Neural cell (in vitro differentiated cells): ENCODE results near the gene ENDOV. TPM values are rescaled to one million over a fixed set of nuclear protein-coding genes. Genes with fewer than 3 reads are reported as not detected.

Experiments
- H2AFZ ChIP-seq: fragments of 200-600, 300-800 bp; sonication (generic), shearing (Covaris generic); 2 replicates; pipeline ENCODE4 v1.6.0; 2014; ENCODE audit warnings: low read depth, mild to moderate bottlenecking, antibody characterized with exemption, low read length, moderate library complexity
- H3F3A ChIP-seq: fragments of 200-600 bp; shearing (Covaris generic); 2 replicates; pipeline ENCODE4 v1.6.1; 2016; ENCODE audit warnings: mild to moderate bottlenecking, moderate library complexity, mixed read lengths, antibody characterized with exemption, low read length; ENCODE audit not compliant: insufficient read depth, poor library complexity, severe bottlenecking
- H3K27ac ChIP-seq: fragments of 200-600, 300-800 bp; sonication (generic), shearing (Covaris generic); 2 replicates; pipeline ENCODE4 v1.5.1; 2014; ENCODE audit warnings: mild to moderate bottlenecking, low read length, moderate library complexity
- H3K27me3 ChIP-seq: fragments of 300-800, 200-600 bp; sonication (generic), shearing (Covaris generic); 2 replicates; pipeline ENCODE4 v1.6.0; 2014; ENCODE audit warnings: mild to moderate bottlenecking, low read depth, low read length, moderate library complexity; ENCODE audit not compliant: insufficient read depth
- H3K36me3 ChIP-seq: fragments of 300-800, 200-600 bp; sonication (generic), shearing (Covaris generic); 2 replicates; pipeline ENCODE4 v1.5.1; 2014; ENCODE audit warnings: mild to moderate bottlenecking, antibody characterized with exemption, low read length, moderate library complexity; ENCODE audit not compliant: insufficient read depth
- H3K4me2 ChIP-seq: fragments of 300-800, 200-600 bp; sonication (generic), shearing (Covaris generic); 2 replicates; pipeline ENCODE4 v1.6.0; 2014; ENCODE audit warnings: mild to moderate bottlenecking, low read length
- H3K4me3 ChIP-seq: fragments of 300-800, 200-600 bp; sonication (generic), shearing (Covaris generic); 2 replicates; pipeline ENCODE4 v1.5.1; 2014; ENCODE audit warnings: mild to moderate bottlenecking, low read length, moderate library complexity
- H3K79me2 ChIP-seq: fragments of 200-600 bp; shearing (Covaris generic); replicated peaks from 2 replicates; pipeline ENCODE4 v1.6.0; 2014; ENCODE audit warnings: mild to moderate bottlenecking, low read length, moderate library complexity; ENCODE audit not compliant: insufficient read depth
- H3K9ac ChIP-seq: fragments of 300-800, 200-600 bp; sonication (generic), shearing (Covaris generic); 2 replicates; pipeline ENCODE4 v1.6.1; 2016; ENCODE audit warnings: mild to moderate bottlenecking, low read length, mixed read lengths
- H3K9me2 ChIP-seq: fragments of 200-600 bp; shearing (Covaris generic); 2 replicates; pipeline ENCODE4 v1.6.1; 2016; ENCODE audit warnings: mild to moderate bottlenecking, low read length, mixed read lengths; ENCODE audit not compliant: insufficient read depth
- H3K9me3 ChIP-seq: fragments of 200-600, 300-800 bp; sonication (generic), shearing (Covaris generic); 2 replicates; pipeline ENCODE4 v1.6.1; 2016; ENCODE audit warnings: mild to moderate bottlenecking, mixed run types, low read length, moderate library complexity, mixed read lengths
- H4K20me1 ChIP-seq: fragments of 200-600 bp; shearing (Covaris generic); 2 replicates; pipeline ENCODE4 v1.6.1; 2016; ENCODE audit warnings: mild to moderate bottlenecking, mixed run types; ENCODE audit not compliant: insufficient read depth
- CTCF ChIP-seq: fragments of 450-650 bp; IDR thresholded peaks from 2 replicates; pipeline ENCODE4 v1.5.1; 2014; ENCODE audit warnings: antibody characterized with exemption, mild to moderate bottlenecking, moderate library complexity; ENCODE audit not compliant: poor library complexity, severe bottlenecking
- EP300 ChIP-seq: fragments of 450-650 bp; conservative IDR thresholded peaks from 2 replicates; pipeline ENCODE4 v1.6.1; 2014; ENCODE audit warnings: antibody characterized with exemption, mild to moderate bottlenecking, moderate library complexity; ENCODE audit not compliant: poor library complexity, severe bottlenecking
- EZH2 ChIP-seq: fragments of 200-600, 300-800 bp; shearing (Covaris generic), sonication (generic); IDR thresholded peaks from 2 replicates; pipeline ENCODE4 v1.6.1; 2014; ENCODE audit warnings: antibody characterized with exemption, low read length, borderline replicate concordance, mild to moderate bottlenecking; ENCODE audit not compliant: insufficient read depth, poor library complexity, severe bottlenecking
- MXI1 ChIP-seq: fragments of 450-650 bp; conservative IDR thresholded peaks from 2 replicates; pipeline ENCODE4 v1.6.1; 2014; ENCODE audit warnings: antibody characterized with exemption, mild to moderate bottlenecking; ENCODE audit not compliant: poor library complexity, severe bottlenecking
- POLR2AphosphoS5 ChIP-seq: IDR thresholded peaks from 2 replicates; pipeline ENCODE4 v1.6.1; 2012
- RAD21 ChIP-seq: fragments of 450-650 bp; conservative IDR thresholded peaks from 2 replicates; pipeline ENCODE4 v1.6.1; 2014; ENCODE audit warnings: antibody characterized with exemption, mild to moderate bottlenecking, moderate library complexity
- REST ChIP-seq: IDR thresholded peaks from 2 replicates; pipeline ENCODE4 v1.6.1; 2012; ENCODE audit warnings: borderline replicate concordance
- SMC3 ChIP-seq: fragments of 450-650 bp; conservative IDR thresholded peaks from 2 replicates; pipeline ENCODE4 v1.6.1; 2014; ENCODE audit warnings: antibody characterized with exemption, mild to moderate bottlenecking, moderate library complexity; ENCODE audit not compliant: poor library complexity
- TAF1 ChIP-seq: IDR thresholded peaks from 2 replicates; pipeline ENCODE4 v1.6.1; 2012; ENCODE audit warnings: low read depth
- polyA plus RNA-seq: library from polyadenylated mRNA; depleted of rRNA; stranded (reverse); fragments of >200 nt; gene quantifications from 2 replicates; pipeline ENCODE4 v1.2.3, GENCODE V29; 2014

Gene ENDOV
- polyA plus RNA-seq, 1 donor from 2014 or later = 31.2 TPM

- Histone ChIP-seq H3K36me3 (no peaks in the 10 kb centered on the region), H3K79me2 (no peaks in the 10 kb centered on the region)
Observed at GRCh38 chr17:80430446-80431245, 15.7 kb downstream of the ENDOV start.

More at GRCh38 chr17:80430446-80431245, 15.7 kb downstream of the ENDOV start:
- H3K9ac ChIP-seq = no peak overlapping the region
- H3K9me2 ChIP-seq = no peaks in the 10 kb centered on the region
- H4K20me1 ChIP-seq = no peaks in the 10 kb centered on the region
- H3K27me3 ChIP-seq = no peaks in the 10 kb centered on the region
- H3K27ac ChIP-seq = no peak overlapping the region
- no peak overlapping the region for H3K4me2 ChIP-seq
- no peaks in the 10 kb centered on the region for H3F3A ChIP-seq
- no peak overlapping the region for H2AFZ ChIP-seq
- TF ChIP-seq POLR2AphosphoS5 (no peak), RAD21 (no peak), CTCF (no peak), REST (no peak), TAF1 (no peak), EP300 (no peak), SMC3 (no peak), EZH2 (no peak), MXI1 (no peak)
- H3K4me3 ChIP-seq = no peak overlapping the region
- H3K9me3 ChIP-seq = no peaks in the 10 kb centered on the region
